AG09319 (cell line): ENCODE results near the gene AP3D1.
"Not testable (repeated sequence)": the region's sequence is repeated elsewhere in the genome, so short reads cannot be mapped to it uniquely, and the experiment has no call there.

Experiments
- DNase-seq: peaks from one replicate; pipeline ENCODE4 v3.0.0-alpha.2; 2010; ENCODE audit warnings: low read depth; ENCODE audit errors: extremely low read depth
- CTCF ChIP-seq: IDR thresholded peaks from 2 replicates; pipeline ENCODE4 v1.5.1; 2011; ENCODE audit warnings: low read depth, mild to moderate bottlenecking, inconsistent platforms, low read length, moderate library complexity

Gene AP3D1

GRCh38 chr19:2089727-2090053 is 61.7 kb downstream of the AP3D1 start:
- no peak for TF ChIP-seq CTCF

GRCh38 chr19:2089001-2089711 is 62.2 kb downstream of the AP3D1 start:
- TF ChIP-seq CTCF = no peak
- no peak for DNase-seq

More at GRCh38 chr19:2089727-2090053, 61.7 kb downstream of the AP3D1 start:
- DNase-seq = no peak

GRCh38 chr19:2087621-2088100 is 63.7 kb downstream of the AP3D1 start:
- TF ChIP-seq CTCF = no peak
- no peak for DNase-seq

- DNase-seq = not testable (repeated sequence)
These were observed 64.4 kb downstream of the AP3D1 start for GRCh38 chr19:2086695-2087620.

GRCh38 chr19:2084993-2085720 is 66.2 kb downstream of the AP3D1 start:
- no peak for TF ChIP-seq CTCF
- DNase-seq = no peak

GRCh38 chr19:2083174-2083854 is 68.1 kb downstream of the AP3D1 start:
- no peak for DNase-seq
- no peak for TF ChIP-seq CTCF
